ENCODE measurements around the gene SEL1L2.

The SEL1L2 gene

DNA sequence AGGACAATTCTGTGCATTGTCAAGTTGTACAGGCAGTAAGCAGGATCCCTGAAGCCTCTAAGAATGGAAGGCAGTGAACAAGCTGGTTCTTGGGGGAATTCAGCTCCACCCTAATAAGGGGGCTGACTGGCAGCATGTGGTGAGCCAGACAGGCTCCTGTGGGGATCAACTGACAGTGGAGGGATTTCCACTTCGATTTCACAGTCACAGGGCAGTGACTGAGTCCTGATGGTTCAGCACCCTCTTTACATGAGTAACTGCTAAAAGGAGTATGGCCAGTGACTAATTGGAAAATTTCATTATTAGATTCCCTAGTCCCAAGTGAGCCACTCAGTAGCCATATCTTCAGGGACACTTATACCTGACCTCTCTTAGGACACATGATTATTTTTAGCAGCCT is 127.2 kb downstream of the SEL1L2 start:
- DNase-seq: no peak

DNA sequence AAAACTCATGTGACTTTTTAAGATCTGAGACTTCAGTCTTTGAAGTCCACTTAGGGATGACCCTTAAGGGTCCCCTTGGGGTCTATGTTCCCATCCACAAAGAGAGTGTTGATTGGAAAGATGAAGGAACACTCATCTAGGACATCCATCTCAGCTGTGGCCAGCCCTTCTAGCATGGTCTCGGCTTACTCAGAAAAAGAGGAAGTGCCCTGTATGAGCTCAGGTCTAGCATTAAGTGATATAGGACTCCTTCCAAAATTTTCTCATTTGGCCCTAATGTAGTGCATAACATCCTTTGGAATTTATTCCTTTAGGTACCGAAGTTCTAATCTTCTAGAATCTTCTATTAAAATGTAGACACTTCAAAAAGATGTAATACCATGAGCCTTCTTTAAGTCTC is 128.2 kb downstream of the SEL1L2 start:
- DNase-seq: no peak

DNA sequence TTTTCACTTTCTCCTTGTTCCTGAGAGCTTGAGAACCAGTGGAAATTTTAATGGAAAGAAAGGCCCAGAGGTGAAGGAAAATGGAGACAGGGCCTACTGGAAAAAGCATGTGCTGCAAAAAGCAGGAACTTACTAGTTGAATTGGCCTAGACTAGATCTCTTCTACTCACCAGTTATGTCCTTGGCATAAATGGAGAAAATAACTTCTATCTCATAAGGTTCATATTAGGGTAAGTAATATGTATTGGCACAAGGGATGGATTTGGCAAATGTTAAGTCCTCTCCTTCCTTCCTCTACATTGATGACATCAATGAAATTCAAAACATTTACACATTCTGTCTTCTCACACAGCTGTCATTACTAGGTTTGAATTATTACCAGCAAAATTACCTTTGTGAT is 131.5 kb downstream of the SEL1L2 start:
- no peak for DNase-seq

DNA sequence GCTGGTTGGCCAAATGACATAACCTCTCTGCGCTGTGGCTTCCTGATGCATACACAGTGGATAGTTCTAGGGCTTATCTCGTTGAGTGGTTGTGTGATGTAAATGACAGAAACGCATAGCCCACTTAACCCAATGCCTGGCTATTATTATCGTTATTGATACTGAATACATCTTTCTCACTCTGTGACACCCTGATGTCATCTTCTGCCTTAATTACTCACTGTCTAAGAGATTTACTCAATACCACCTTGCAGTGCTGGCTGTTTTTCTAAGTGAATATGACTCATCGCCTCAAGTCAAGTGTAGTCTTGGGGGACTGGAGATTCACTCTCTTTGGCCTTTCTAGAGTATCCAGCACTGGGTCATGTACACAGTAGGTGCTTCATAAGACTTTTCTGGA is 132.0 kb downstream of the SEL1L2 start:
- no peak for DNase-seq

DNA sequence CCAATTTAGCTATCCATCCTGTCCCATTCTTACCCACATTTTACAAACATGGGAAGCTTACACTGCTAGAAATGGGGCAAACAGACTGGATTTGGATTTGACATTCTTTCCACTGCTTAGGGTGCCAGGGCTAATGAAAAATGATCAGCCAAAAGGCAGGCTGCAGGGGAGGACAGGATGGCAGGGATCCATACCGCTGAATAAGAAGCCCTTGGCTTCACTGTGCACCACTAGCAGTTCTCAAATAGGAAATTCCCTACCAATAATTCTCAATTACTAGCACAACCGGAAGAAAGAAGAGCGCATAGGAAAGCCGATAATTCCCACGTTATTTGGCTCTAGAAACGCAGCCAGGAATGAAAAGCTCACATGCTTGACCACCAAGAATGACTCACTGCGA is 132.5 kb downstream of the SEL1L2 start:
- no peak for DNase-seq

DNA sequence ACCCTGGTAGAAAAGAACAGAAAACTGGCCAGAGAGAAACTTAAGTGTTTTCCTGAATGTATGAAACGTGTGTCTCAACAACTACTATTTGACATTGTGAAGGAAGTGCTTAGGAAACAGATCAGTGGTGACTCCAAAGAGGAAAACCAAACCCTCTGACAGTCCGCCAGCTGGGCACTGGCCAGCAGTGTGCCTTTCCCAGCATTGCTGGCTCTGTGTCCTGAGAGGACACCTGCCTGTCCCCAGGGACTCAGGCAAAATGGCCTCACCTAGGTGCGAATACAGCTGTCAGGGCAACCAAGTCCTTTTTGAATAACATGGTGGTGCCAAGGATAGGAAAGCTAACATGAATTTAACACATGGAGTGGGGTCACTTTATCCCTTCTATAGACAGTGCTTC is 133.1 kb downstream of the SEL1L2 start:
- peak in 1 of 2 experiments; percentile 42 for DNase-seq

DNA sequence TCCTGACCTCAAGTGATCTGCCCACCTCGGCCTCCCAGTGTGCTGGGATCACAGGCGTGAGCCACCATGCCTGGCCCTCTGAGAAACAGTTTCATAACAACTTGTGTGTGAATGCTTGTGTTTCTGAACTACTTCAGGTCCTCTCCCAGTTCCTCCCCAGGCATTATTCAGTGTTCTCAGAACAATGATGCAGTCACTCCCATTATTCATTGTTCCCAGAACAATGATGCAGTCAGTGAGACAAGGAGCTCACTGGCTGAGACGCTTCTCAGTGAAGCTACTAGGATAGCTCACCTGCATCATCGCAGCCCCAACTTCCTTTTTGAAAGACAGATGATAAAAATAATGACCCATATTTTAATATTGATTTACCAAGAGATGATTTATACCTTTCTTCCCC is 134.1 kb downstream of the SEL1L2 start:
- DNase-seq: no peak

DNA sequence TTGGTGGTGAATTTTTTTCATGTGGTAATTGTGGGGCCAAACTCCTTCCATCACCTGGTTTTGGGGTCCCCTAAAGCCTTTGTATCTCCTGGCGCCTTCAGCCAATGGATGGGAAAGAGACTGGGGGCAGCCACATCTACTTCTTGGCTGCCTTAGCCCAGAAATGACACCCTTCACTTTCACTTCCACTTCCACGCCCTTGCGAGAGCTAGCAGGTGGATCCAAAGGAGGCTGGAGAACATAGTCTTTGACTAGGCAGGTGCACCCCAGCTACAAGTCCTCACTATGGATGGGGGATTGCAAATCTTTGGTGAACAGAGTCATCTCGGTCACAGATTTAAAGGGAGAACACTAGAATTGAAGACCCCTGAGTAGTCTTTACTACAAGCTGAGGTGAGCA is 134.8 kb downstream of the SEL1L2 start:
- no peak for DNase-seq

DNA sequence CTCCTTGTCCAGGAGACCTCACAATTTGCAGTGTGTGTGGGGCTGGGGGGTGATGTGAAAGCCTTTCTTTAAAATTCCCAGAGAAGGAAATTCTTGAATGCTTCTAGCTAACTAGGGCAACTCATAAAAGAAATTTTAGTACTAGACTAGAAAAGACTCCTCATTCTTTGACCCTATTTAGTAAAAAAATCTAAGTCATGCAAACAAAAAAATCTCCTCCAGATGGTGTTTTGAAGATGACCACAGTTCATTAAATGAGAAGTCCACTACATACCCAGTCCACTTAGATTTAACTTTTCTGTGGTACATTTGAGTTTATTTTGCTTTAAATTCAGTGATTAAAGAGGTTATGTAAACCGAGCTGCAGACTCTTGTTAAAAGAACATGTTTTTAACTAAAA is 138.1 kb downstream of the SEL1L2 start:
- no peak for DNase-seq

DNA sequence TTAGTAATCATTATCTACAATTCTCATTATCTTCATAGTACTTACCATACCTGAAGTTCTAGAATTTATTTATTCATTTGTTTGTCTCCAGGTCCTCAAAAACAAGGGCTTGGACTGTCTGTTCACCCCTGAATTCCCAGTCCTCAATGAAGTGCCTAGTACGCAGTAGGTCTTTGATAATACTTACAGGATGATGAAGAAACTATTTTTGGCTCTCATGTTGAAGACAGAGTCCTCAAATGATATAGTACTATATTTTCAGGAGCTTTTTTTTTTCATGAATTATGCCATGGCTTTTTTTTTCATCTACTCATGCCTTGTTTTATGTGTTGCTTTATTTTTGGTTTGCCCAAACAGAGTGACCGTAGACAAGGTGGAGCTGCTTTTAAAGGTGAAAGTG is 139.1 kb downstream of the SEL1L2 start:
- no peak for DNase-seq

DNA sequence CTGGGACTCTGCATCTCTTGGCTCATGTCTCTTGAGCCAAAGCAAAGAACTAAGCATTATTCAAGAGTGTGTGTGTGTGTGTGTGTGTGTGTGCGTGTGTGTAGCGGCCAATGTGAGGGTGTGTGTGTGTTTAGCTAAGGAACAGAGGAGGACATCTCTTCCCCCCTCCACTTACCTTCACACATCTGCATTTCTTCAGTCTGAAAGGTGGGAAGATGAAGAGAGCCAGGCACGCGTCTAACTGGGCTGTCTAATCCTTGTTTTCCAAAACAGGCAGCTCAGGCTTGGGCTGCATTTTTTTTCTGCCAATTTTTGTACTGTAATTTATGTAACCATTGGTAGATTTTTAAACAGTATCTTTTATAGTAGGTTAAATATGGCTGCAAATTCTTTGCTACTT is 146.1 kb downstream of the SEL1L2 start:
- no peak for DNase-seq

DNA sequence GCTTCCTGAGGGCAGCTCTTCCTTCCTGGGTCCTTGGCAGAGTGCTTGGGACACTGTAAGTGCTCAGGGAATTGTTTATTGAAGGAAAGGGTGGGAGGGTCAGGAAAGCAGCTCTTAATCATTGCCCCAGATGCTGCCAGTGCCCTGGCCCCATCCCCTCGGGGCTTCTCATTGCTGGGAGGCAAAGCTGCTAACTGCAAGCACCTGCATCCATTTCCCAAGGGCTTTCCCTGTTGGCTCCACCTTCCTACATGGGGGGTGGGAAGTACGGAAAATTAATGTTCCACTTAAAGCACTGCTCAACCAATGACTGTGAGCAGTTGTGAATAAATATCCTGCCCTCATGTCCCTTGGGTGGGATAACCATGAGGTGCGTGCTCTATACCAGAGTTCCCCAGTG is 149.2 kb downstream of the SEL1L2 start:
- DNase-seq: no peak

DNA sequence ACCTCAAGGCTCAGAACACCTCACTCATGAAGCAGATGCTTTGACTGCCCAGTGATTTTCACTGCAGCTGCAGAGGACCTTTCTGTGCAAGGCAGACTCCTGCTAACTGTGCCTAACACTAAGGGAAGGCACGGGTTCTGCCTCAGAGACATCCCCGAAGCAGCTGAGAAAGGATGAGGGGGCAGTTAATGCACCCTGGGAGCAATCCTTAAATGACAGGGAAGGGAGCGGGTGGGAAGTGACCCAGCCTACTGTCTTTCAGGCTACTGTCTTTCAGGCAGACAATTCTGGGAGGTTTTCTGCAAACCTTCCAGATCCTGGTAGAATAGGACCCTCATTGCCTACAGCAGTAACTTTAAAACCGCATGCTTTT is 150.3 kb downstream of the SEL1L2 start:
- DNase-seq: no peak

DNA sequence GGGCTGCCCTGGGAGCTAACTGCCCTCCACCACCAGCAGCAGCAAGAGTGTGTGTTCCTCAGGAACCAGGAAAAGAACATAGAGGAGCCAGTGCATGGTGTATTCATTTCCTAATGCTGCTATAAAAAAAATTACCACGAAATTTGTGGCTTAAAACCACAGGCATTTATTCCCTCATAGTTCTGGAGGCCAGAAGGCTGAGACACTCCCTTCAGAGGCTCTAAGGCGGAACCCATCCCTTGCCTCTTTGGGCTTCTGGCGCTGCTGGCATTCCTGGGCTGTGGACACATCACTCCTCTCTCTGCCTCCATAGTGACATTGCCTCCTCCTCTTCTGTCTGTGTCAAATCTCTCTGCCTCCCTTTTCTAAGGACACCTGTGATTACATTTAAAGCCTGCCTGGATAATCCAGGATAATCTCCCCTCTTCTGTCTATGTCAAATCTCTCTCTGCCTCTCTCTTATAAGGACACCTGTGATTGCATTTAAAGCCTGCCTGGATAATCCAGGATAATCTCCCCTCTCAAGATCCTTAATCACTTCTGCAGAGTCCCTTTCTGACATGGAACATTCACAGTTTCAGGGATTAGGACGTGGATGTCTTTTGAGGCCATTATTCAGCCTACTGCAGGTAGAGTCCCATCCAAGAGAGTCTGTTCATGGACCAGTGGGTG is 150.9 kb downstream of the SEL1L2 start:
- no peak for DNase-seq

DNA sequence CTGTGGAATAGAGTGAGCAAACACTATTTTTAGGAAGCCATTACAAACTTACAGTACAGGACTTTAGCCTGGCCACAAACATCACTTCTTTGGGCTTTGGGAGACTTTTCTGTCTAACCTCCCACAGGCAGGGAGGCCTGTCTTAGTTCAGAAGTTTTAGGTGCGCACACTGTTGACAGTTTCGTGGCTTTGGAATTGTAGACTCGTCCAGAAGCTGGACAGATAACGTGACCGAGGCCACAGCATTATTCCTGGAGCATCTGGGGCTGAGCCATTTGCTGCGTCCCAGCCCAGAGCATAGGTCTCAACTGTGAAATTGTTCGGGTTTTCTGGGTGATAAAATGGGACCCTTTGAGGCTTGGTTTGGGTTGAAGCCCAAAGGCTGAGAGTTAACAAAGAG is 151.8 kb downstream of the SEL1L2 start:
- no peak for DNase-seq

DNA sequence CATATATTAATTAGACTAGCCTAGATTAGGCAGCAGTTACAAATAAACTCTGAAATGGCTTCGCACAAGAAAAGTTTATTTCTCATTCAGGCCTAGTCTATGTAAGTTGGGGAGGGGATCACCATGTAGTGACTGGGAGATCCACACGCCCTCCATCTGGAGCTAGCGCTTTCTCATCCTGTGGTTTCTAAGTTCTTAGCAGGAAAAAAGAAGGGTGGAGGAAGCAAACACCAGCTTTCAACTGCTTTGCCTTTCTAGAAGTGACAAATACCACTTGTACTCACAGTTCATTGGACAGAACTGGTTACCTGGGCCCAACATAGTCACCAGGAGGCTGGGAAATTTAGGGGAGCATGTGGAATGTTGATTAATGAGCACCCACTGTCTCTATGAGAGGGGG is 158.9 kb downstream of the SEL1L2 start:
- no peak for DNase-seq

DNA sequence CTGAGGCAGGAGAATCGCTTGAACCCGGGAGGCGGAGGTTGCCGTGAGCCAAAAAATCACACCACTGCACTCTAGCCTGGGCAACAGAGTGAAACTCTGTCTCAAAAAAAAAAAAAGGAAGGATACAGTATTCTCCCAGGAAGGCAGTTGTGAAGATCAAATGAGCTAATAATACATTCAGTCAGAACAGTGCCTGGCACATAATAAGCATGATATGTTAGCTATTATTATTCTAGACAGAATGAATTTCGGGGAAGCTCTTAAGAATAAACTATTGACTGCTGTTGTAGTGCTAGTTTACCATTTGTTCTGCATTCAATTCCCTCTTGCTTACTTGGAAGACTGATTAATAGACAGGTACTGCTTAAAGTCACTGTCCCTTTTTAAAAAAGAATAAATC is 164.9 kb downstream of the SEL1L2 start:
- DNase-seq: no peak

DNA sequence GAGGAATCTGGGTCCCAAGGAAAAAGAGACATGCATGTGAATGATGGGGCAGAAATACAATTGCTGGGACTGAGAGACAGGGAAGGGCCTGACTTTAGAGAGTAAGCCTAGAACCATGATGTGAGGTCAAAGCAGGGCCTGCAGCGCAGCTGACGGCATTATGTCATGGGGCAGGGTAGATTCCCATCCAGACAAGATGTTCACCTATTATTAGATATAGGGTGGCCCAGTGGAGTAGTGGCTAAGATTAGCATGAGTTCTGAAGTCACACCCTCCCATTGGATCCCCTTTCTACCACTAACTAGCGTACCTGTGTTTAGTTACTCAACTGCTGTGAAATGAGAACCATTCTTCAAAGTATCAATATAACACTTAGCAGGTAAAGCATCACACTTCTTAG is 166.0 kb downstream of the SEL1L2 start:
- DNase-seq: no peak

DNA sequence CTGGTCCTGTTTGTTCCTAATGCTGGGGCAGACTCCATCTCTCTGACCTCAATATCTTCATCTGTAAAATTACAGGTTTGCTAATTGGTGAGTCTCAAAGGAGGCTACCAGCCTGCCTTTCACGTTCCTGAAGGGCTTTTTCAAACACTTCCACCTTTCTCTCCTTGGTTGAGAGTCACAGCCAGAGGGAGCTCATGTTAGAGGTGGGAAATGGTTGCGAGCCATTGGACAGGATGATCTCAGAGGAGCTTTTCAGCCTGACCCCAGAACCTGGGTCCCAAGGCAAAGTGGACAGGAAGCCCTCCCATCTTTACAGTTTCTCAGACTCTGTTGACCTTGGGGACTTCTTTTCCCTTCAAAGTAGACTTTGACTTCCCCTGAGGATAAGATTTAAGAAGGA is 168.0 kb downstream of the SEL1L2 start:
- DNase-seq: no peak

DNA sequence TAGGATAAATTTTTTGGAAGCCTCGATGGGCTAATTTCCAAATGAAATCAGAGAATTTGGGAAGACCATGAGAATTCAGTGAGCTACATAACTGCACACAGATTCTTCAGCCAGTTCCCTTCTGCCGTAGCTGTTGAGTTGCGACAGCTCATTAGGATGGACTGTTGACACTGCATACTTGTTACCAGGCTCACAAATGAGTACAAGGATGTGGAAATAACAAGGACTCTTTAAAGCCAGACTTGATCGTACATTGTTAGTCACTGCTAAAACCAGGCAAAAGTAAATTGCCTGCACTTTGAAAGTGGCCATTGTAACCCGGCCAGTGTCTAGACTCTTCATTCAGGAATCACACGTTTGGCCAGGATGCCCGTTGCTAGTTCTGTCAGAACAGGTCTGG is 168.5 kb downstream of the SEL1L2 start:
- no peak for DNase-seq

DNA sequence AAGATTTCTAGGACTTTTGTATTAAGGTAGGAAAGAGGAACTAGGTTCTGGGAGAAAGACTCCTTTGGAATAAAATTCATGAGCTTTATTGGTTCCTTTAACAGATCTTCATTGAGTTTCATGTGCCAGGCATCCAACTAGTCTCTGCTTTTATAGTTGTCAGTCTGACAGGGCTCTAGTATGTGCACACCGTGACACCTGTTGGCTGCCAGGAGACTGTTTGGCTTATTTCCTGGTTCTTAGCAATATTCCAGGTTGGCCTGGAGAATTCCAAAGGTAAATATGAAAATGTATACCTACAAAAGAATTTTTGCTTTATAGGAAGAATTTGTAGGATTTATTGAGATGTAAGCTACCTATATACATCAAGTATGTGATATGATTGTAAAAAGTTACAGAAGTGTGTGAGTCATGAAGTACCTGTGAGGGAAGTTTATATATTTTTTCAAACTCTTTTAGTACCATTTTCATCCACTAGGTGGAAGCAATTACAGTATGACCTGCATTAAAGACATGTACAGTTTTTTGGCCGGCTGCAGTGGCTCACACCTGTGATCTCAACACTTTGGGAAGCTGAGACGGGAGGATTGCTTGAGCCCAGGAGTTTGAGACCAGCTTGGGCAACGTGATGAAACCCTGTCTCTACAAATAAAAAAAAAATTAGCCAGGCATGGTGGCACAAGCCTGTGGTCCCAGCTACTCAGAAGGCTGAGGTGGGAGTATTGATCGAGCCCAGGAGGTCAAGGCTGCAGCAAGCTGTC is 170.3 kb downstream of the SEL1L2 start:
- peak; percentile 28 to 65 for DNase-seq

DNA sequence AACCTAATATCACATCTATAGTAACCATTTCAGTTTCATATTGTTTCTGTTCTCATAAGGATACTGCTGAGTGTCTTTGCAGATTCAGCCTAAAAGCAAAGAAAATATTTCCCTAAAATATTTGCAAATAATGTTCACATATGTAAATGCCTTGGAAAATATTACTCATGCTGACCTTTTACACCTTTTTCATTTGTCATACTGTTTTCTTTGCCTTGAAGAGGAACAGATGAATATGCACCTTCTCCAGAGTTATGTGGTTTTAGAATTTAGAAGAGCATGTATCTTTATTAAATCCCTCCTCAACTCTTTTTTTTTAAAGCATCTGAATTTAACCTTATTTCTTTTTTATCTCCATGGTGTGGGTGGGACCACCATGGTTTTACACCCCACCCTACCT is 173.1 kb downstream of the SEL1L2 start:
- DNase-seq: no peak

DNA sequence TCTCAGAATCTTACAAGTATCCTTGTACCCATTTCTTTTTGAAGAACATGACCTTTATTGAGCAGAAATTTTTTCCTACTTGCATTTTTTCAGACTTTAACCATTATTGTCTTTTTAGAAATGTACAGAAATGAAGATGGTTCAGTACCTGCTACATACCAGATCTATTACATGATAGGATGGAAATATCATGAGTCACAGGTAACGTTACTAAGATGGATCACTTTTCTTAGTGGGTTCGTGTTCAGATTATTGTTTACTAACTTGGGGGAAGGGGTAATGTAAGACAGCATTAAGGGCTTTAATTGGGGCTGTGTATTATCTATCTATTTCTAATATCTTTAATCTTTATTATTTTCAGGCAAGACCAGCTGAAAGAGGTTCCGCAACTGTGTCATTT is 173.7 kb downstream of the SEL1L2 start:
- no peak for DNase-seq

DNA sequence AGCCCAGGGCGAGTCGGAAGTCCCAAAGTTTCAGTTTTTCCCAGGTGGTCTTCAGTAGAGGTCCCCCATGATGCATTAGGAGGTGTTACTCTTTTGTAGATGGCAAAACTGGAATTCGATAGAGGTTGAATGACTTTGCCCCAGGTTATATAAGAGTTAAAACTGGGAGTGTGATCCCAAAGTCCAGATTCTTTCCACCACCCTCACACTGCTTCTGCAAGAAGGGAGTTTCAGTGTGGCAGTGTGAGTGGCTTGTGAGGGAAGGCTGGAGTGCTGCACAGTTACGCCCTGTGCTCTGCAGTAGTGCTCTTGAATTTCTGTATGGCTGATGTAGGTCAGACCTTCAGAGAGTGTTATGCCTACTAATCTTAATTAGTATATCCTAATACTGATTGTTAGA is 175.7 kb downstream of the SEL1L2 start:
- DNase-seq: no peak

DNA sequence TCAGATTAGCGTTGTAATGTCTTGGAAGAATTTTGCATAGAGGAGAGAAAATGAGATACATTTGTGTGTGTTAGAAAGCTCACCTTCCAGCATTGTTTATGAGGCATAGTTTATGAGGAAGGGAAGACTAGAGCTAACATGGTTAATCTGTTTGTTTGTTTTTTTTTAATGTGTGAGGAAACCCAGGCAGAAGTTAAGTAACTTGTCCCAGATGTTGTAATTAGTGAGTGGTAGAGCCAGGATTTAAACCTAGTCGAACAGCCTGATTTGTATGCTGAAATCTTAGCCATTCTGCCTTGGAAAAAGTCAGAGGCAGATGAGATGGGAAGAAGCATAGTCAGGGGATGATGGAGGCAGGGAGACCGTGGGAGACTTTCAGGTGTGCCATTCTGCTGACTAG is 176.5 kb downstream of the SEL1L2 start:
- DNase-seq: no peak
